A549 (cell line): ENCODE results near the gene PEPD. TPM values are rescaled to one million over a fixed set of nuclear protein-coding genes. Genes with fewer than 3 reads are reported as not detected.

Source experiments
- ATAC-seq, 2 experiments: fragments of 200-7000 bp in 1 of 2; fragments of >200 bp in 1 of 2; cut with Nextera tagmentation in 1 of 2; cut with Tn5 transposase in 1 of 2; 3 replicates each; pipeline versions ENCODE4 v1.8.0 to v1.9.1; 2018 to 2020; ENCODE audit warnings: mild to moderate bottlenecking in 1 of 2, moderate library complexity in 1 of 2
- CTCF ChIA-PET: fragments of 300-600 bp; sonication (Branson Sonifier 250); formaldehyde crosslinking; extraction: SDS; loops from one replicate; lab custom pipeline; 2021; ENCODE audit warnings: antibody characterized with exemption, inconsistent platforms; lab: Yijun Ruan, JAX
- POLR2A ChIA-PET: fragments of 350-600 bp; formaldehyde crosslinking; extraction: SDS; loops from one replicate; lab custom pipeline; 2021; ENCODE audit warnings: antibody characterized with exemption, inconsistent platforms; lab: Yijun Ruan, JAX
- DNase-seq, 2 experiments: peaks; one replicate each; pipeline versions ENCODE4 v3.0.0 to v3.0.0-alpha.2; 2011 to 2016; ENCODE audit warnings: low read depth in 1 of 2, low spot score in 1 of 2
- FAIRE-seq: peaks from 2 replicates; lab custom pipeline; 2011; peaks lifted over from hg19 to GRCh38; lab: Jason Lieb, UNC
- H3K27ac ChIP-seq, 2 experiments: fragments of >200 bp; sonication (Bioruptor Twin); formaldehyde crosslinking; 3 replicates each; pipeline ENCODE4 v1.5.1; 2016 to 2017
- H3K4me1 ChIP-seq: fragments of >200 bp; sonication (Bioruptor Twin); formaldehyde crosslinking; 3 replicates; pipeline ENCODE4 v1.6.1; 2016
- H3K4me2 ChIP-seq: fragments of >200 bp; sonication (Bioruptor Twin); formaldehyde crosslinking; 3 replicates; pipeline ENCODE4 v1.6.1; 2016
- H3K4me3 ChIP-seq: fragments of >200 bp; sonication (Bioruptor Twin); formaldehyde crosslinking; 3 replicates; pipeline ENCODE4 v1.5.1; 2016
- H3K9me3 ChIP-seq: fragments of >200 bp; sonication (Bioruptor Twin); formaldehyde crosslinking; 3 replicates; pipeline ENCODE4 v1.6.1; 2016
- CTCF ChIP-seq: fragments of >200 bp; sonication (Bioruptor Twin); formaldehyde crosslinking; IDR thresholded peaks from 3 replicates; pipeline ENCODE4 v1.5.1; 2016
- EHMT2 ChIP-seq: fragments of 200-600 bp; sonication (generic); IDR thresholded peaks from 2 replicates; pipeline ENCODE4 v1.6.1; 2016; ENCODE audit warnings: antibody characterized with exemption, low read depth, mild to moderate bottlenecking, moderate library complexity
- ESRRA ChIP-seq: fragments of 150-350 bp; IDR thresholded peaks from 2 replicates; pipeline ENCODE4 v1.6.1; 2014; ENCODE audit warnings: mild to moderate bottlenecking, low read length, borderline replicate concordance
- FOSL2 ChIP-seq, 2 experiments: fragments of 450-650 bp in 1 of 2; fragments of >200 bp in 1 of 2; sonication (Bioruptor Twin) in 1 of 2; formaldehyde crosslinking; IDR thresholded peaks; 2 replicates each; pipeline versions ENCODE4 v1.5.0 to v1.6.1; 2016 to 2020; ENCODE audit warnings: mild to moderate bottlenecking in 1 of 2, moderate library complexity in 1 of 2
- HOXB5 ChIP-seq: fragments of 250-450 bp; sonication (Bioruptor Pico); IDR thresholded peaks from 2 replicates; pipeline ENCODE4 v1.5.0; 2020; ENCODE audit warnings: mild to moderate bottlenecking, moderate library complexity
- JUNB ChIP-seq: fragments of >200 bp; sonication (Bioruptor Twin); formaldehyde crosslinking; IDR thresholded peaks from 2 replicates; pipeline ENCODE4 v1.6.1; 2016
- NFE2L2 ChIP-seq: fragments of 150-350 bp; conservative IDR thresholded peaks from 2 replicates; pipeline ENCODE4 v1.6.1; 2014; ENCODE audit warnings: low read length
- PHF8 ChIP-seq: fragments of 200-600 bp; sonication (generic); IDR thresholded peaks from 2 replicates; pipeline ENCODE4 v1.6.1; 2016; ENCODE audit warnings: low read depth, mild to moderate bottlenecking, antibody characterized with exemption, moderate library complexity, borderline replicate concordance
- RAD21 ChIP-seq, 2 experiments: fragments of >200 bp in 1 of 2; sonication (Bioruptor Twin) in 1 of 2; formaldehyde crosslinking in 1 of 2; IDR thresholded peaks in 1 of 2; conservative IDR thresholded peaks in 1 of 2; 2 replicates in 1 of 2; 3 replicates in 1 of 2; pipeline ENCODE4 v1.6.1; 2012 to 2018; ENCODE audit warnings: inconsistent platforms in 1 of 2
- RARB ChIP-seq: fragments of 250-450 bp; sonication (Bioruptor Pico); IDR thresholded peaks from 2 replicates; pipeline ENCODE4 v1.8.0; 2021; ENCODE audit warnings: mild to moderate bottlenecking, moderate library complexity
- RCOR1 ChIP-seq: fragments of 150-350 bp; IDR thresholded peaks from 2 replicates; pipeline ENCODE4 v1.6.1; 2014; ENCODE audit warnings: antibody characterized with exemption, low read length, low read depth
- RNF2 ChIP-seq: fragments of 200-600 bp; sonication (generic); IDR thresholded peaks from 2 replicates; pipeline ENCODE4 v1.6.1; 2016; ENCODE audit warnings: low read depth, mild to moderate bottlenecking, antibody characterized with exemption, moderate library complexity, borderline replicate concordance
- SMC3 ChIP-seq: fragments of >200 bp; sonication (Bioruptor Twin); formaldehyde crosslinking; IDR thresholded peaks from 3 replicates; pipeline ENCODE4 v1.6.1; 2018; ENCODE audit warnings: inconsistent platforms
- SREBF2 ChIP-seq: fragments of 450-650 bp; IDR thresholded peaks from 2 replicates; pipeline ENCODE4 v1.6.1; 2014; ENCODE audit warnings: mild to moderate bottlenecking, moderate library complexity
- TFCP2L1 ChIP-seq: fragments of 250-450 bp; sonication (Bioruptor Pico); IDR thresholded peaks from 2 replicates; pipeline ENCODE4 v1.5.0; 2021; ENCODE audit warnings: mild to moderate bottlenecking
- ZC3H11A ChIP-seq: fragments of 450-650 bp; IDR thresholded peaks from 2 replicates; pipeline ENCODE4 v1.6.1; 2014; ENCODE audit warnings: antibody characterized with exemption, mild to moderate bottlenecking
- ZNF302 ChIP-seq: fragments of 250-450 bp; sonication (Bioruptor Pico); IDR thresholded peaks from 2 replicates; pipeline ENCODE4 v1.9.0; 2021; ENCODE audit warnings: inconsistent platforms, mild to moderate bottlenecking, moderate library complexity
- ZSCAN20 ChIP-seq: fragments of 250-450 bp; sonication (Bioruptor Pico); IDR thresholded peaks from 2 replicates; pipeline ENCODE4 v1.8.0; 2022; ENCODE audit warnings: mild to moderate bottlenecking, moderate library complexity
- WGBS: methylation state at CpG from one replicate; pipeline ENCODE4 v1.1.6; 2017; ENCODE audit errors: missing lambda C conversion rate; 5-methylcytosine and 5-hydroxymethylcytosine counted together
- polyA plus RNA-seq, 4 experiments: library from polyadenylated mRNA; depleted of rRNA in 3 of 4; stranded (reverse); fragments of >200 nt; fragmentation: RNase III in 1 of 4; extraction: RNeasy Plus Mini Kit Qiagen cat#74134 plus additional on column Dnase treatment in 1 of 4; gene quantifications; 2 replicates in 3 of 4; 3 replicates in 1 of 4; pipeline ENCODE4 v1.2.3, GENCODE V29; 2011 to 2017
- TF ChIP-seq, protein P1 (sequence below): IDR thresholded peaks from 2 replicates; pipeline ENCODE4 v1.6.1; 2012
- TF ChIP-seq, protein P2 (sequence below): fragments of 150-350 bp; IDR thresholded peaks from 2 replicates; pipeline ENCODE4 v1.6.1; 2014; ENCODE audit warnings: low read depth, mild to moderate bottlenecking, low read length
- TF ChIP-seq, protein P3 (sequence below): fragments of 450-650 bp; IDR thresholded peaks from 2 replicates; pipeline ENCODE4 v1.6.1; 2014; ENCODE audit warnings: antibody characterized with exemption

The PEPD gene
- polyA plus RNA-seq, 2 of the 4 experiments (the other 2 are of a cell fraction) = 85.5 to 100 TPM

GRCh38 chr19:33554391-33554790, 32.8 kb upstream of the PEPD start (continued):
- TF ChIP-seq PHF8 (no peak), ZSCAN20 (CRISPR knock-in tag) (no peak), CTCF (no peak), HOXB5 (CRISPR knock-in tag) (no peak), SREBF2 (no peak), RAD21 (conservative IDR thresholded peaks at IDR 0.05 in 1 of 2, IDR thresholded peaks at IDR 0.05 in 1 of 2) (no peak)
- TF ChIP-seq, protein P1, sequence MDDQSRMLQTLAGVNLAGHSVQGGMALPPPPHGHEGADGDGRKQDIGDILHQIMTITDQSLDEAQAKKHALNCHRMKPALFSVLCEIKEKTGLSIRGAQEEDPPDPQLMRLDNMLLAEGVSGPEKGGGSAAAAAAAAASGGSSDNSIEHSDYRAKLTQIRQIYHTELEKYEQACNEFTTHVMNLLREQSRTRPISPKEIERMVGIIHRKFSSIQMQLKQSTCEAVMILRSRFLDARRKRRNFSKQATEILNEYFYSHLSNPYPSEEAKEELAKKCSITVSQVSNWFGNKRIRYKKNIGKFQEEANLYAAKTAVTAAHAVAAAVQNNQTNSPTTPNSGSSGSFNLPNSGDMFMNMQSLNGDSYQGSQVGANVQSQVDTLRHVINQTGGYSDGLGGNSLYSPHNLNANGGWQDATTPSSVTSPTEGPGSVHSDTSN = no peak

GRCh38 chr19:33553530-33554310, 32.1 kb upstream of the PEPD start:
- H3K4me3 ChIP-seq = no peak overlapping the region
- H3K27ac ChIP-seq = no peak overlapping the region
- TF ChIP-seq JUNB = no peak
- TF ChIP-seq EHMT2 = no peak
- TF ChIP-seq, protein P2, sequence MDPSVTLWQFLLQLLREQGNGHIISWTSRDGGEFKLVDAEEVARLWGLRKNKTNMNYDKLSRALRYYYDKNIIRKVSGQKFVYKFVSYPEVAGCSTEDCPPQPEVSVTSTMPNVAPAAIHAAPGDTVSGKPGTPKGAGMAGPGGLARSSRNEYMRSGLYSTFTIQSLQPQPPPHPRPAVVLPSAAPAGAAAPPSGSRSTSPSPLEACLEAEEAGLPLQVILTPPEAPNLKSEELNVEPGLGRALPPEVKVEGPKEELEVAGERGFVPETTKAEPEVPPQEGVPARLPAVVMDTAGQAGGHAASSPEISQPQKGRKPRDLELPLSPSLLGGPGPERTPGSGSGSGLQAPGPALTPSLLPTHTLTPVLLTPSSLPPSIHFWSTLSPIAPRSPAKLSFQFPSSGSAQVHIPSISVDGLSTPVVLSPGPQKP = no peak
- no peak for TF ChIP-seq NFE2L2
- TF ChIP-seq RCOR1 = no peak
- TF ChIP-seq, protein P1 = no peak
- TF ChIP-seq, protein P3, sequence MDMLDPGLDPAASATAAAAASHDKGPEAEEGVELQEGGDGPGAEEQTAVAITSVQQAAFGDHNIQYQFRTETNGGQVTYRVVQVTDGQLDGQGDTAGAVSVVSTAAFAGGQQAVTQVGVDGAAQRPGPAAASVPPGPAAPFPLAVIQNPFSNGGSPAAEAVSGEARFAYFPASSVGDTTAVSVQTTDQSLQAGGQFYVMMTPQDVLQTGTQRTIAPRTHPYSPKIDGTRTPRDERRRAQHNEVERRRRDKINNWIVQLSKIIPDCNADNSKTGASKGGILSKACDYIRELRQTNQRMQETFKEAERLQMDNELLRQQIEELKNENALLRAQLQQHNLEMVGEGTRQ = no peak
- TF ChIP-seq FOSL2 (IDR thresholded peaks at IDR 0.05) = no peak
- no peak for TF ChIP-seq FOSL2 (CRISPR knock-in tag; IDR thresholded peaks at IDR 0.05)
- TF ChIP-seq ZNF302 = no peak
- TF ChIP-seq RNF2 = no peak
- TF ChIP-seq RARB (CRISPR knock-in tag) = no peak
- TF ChIP-seq ESRRA = no peak
- no peak for TF ChIP-seq HOXB5 (CRISPR knock-in tag)
- TF ChIP-seq SMC3 = no peak
- no peak for TF ChIP-seq TFCP2L1 (CRISPR knock-in tag)
- TF ChIP-seq ZSCAN20 (CRISPR knock-in tag) = no peak
- no peak for TF ChIP-seq ZC3H11A
- no peaks in the 10 kb centered on the region for H3K4me1 ChIP-seq
- FAIRE-seq = no peak
- no peaks in the 10 kb centered on the region for H3K9me3 ChIP-seq
- 50% methylated on average over 17 of the region's 17 CpGs for WGBS
- no peak for ATAC-seq
- no peak for DNase-seq
- POLR2A ChIA-PET = no interaction called here
- CTCF ChIA-PET = interaction anchor here (0.6 to 1.8 kb wide), 5 partner anchors 9 to 544 kb away, joined by 3 to 6 read pairs (median 4); no protein-coding TSS in a partner anchor
- no peak overlapping the region for H3K4me2 ChIP-seq
